Neural progenitor cell (in vitro differentiated cells): ENCODE measurements around the gene CGN. TPM values are rescaled to one million over a fixed set of nuclear protein-coding genes. Genes with fewer than 3 reads are reported as not detected.

Experiments used
- DNase-seq: peaks from one replicate; pipeline ENCODE4 v3.0.0-alpha.2; 2016; ENCODE audit warnings: low spot score
- H2AFZ ChIP-seq: fragments of 200-600 bp; sonication (generic); replicated peaks from 2 replicates; pipeline ENCODE4 v1.6.1; 2016; ENCODE audit warnings: antibody characterized with exemption
- H3F3A ChIP-seq: fragments of 200-600 bp; sonication (generic); 2 replicates; pipeline ENCODE4 v1.6.1; 2016; ENCODE audit warnings: antibody characterized with exemption, low read depth
- H3K27ac ChIP-seq: fragments of 200-600 bp; sonication (generic); 2 replicates; pipeline ENCODE4 v1.5.1; 2016; ENCODE audit warnings: mild to moderate bottlenecking
- H3K27me3 ChIP-seq: fragments of 200-600 bp; sonication (generic); 2 replicates; pipeline ENCODE4 v1.6.1; 2016; ENCODE audit warnings: mild to moderate bottlenecking, moderate library complexity
- H3K36me3 ChIP-seq: fragments of 200-600 bp; sonication (generic); 2 replicates; pipeline ENCODE4 v1.5.1; 2016
- H3K4me1 ChIP-seq: fragments of 200-600 bp; sonication (generic); 2 replicates; pipeline ENCODE4 v1.6.1; 2016; ENCODE audit warnings: mixed run types
- H3K4me2 ChIP-seq: fragments of 200-600 bp; sonication (generic); 2 replicates; pipeline ENCODE4 v1.6.1; 2016
- H3K4me3 ChIP-seq: fragments of 200-600 bp; sonication (generic); 2 replicates; pipeline ENCODE4 v1.5.1; 2016
- H3K79me2 ChIP-seq: fragments of 200-600 bp; sonication (generic); 2 replicates; pipeline ENCODE4 v1.6.1; 2016; ENCODE audit warnings: low read depth
- H3K9ac ChIP-seq: fragments of 200-600 bp; sonication (generic); 2 replicates; pipeline ENCODE4 v1.6.1; 2016
- H3K9me3 ChIP-seq: fragments of 200-600 bp; sonication (generic); 2 replicates; pipeline ENCODE4 v1.5.1; 2016; ENCODE audit warnings: low read depth
- H4K20me1 ChIP-seq: fragments of 200-600 bp; sonication (generic); 2 replicates; pipeline ENCODE4 v1.6.1; 2016; ENCODE audit warnings: low read depth
- H3K27ac Mint-ChIP-seq: 3 replicates; pipeline ENCODE4 v1.8.0; 2021; ENCODE audit warnings: mixed read lengths
- H3K27me3 Mint-ChIP-seq: 2 replicates; pipeline ENCODE4 v1.8.0; 2022; ENCODE audit warnings: low read depth, mild to moderate bottlenecking, inconsistent platforms, moderate library complexity, mixed read lengths; ENCODE audit not compliant: insufficient read depth
- H3K36me3 Mint-ChIP-seq: 3 replicates; pipeline ENCODE4 v1.8.0; 2021; ENCODE audit warnings: mixed read lengths
- H3K4me1 Mint-ChIP-seq: 3 replicates; pipeline ENCODE4 v1.8.0; 2021; ENCODE audit warnings: mixed read lengths
- H3K4me3 Mint-ChIP-seq: 3 replicates; pipeline ENCODE4 v1.8.0; 2021; ENCODE audit warnings: mild to moderate bottlenecking, moderate library complexity, mixed read lengths
- H3K9me3 Mint-ChIP-seq: 3 replicates; pipeline ENCODE4 v1.8.0; 2020; ENCODE audit warnings: mixed read lengths
- CTCF ChIP-seq: fragments of 200-600 bp; sonication (generic); IDR thresholded peaks from 2 replicates; pipeline ENCODE4 v1.5.1; 2017; ENCODE audit warnings: antibody characterized with exemption, mild to moderate bottlenecking
- EZH2 ChIP-seq: fragments of 200-600 bp; sonication (generic); IDR thresholded peaks from 2 replicates; pipeline ENCODE4 v1.6.1; 2017; ENCODE audit warnings: antibody characterized with exemption, mild to moderate bottlenecking, moderate library complexity
- EZH2phosphoT487 ChIP-seq: fragments of 200-600 bp; sonication (generic); IDR thresholded peaks from 2 replicates; pipeline ENCODE4 v1.6.1; 2017; ENCODE audit warnings: antibody characterized with exemption
- total RNA-seq: library from RNA; depleted of rRNA; stranded (reverse); fragments of >200 nt; gene quantifications from 2 replicates; pipeline ENCODE4 v1.2.3, GENCODE V29; 2015; ENCODE audit warnings: low replicate concordance

The CGN gene
- total RNA-seq, 1 donor from 2014 or later, result 5.4 TPM

- Histone ChIP-seq H3K9me3 (no peaks in the 10 kb centered on the region), H3K36me3 (no peaks in the 10 kb centered on the region), H3K27ac (no peak overlapping the region), H3K27me3 (no peaks in the 10 kb centered on the region), H4K20me1 (no peaks in the 10 kb centered on the region), H3F3A (peaks cover 8% of the 10 kb centered on the region), H3K4me2 (no peak overlapping the region), H3K79me2 (no peaks in the 10 kb centered on the region), H3K4me3 (no peak overlapping the region), H3K9ac (no peak overlapping the region), H2AFZ (no peak overlapping the region), H3K4me1 (peaks cover 9% of the 10 kb centered on the region)
- H3K36me3 Mint-ChIP-seq, result no peaks in the 10 kb centered on the region
- no peak overlapping the region for H3K4me3 Mint-ChIP-seq
- H3K27me3 Mint-ChIP-seq, result peaks cover 6% of the 10 kb centered on the region
- H3K4me1 Mint-ChIP-seq, result peaks cover 15% of the 10 kb centered on the region
- no peak for TF ChIP-seq EZH2phosphoT487
- TF ChIP-seq CTCF, result no peak
- TF ChIP-seq EZH2, result no peak
- H3K9me3 Mint-ChIP-seq, result no peaks in the 10 kb centered on the region
- no peak overlapping the region for H3K27ac Mint-ChIP-seq
- DNase-seq, result no peak
Observed at GRCh38 chr1:151499930-151500329, 11.3 kb upstream of the CGN start.

GRCh38 chr1:151501474-151501873 is 9.7 kb upstream of the CGN start:
- Histone ChIP-seq H3F3A (no peaks in the 10 kb centered on the region), H4K20me1 (no peaks in the 10 kb centered on the region), H3K9ac (no peak overlapping the region), H3K9me3 (no peaks in the 10 kb centered on the region), H3K4me1 (no peaks in the 10 kb centered on the region), H3K4me2 (no peak overlapping the region), H3K79me2 (no peaks in the 10 kb centered on the region), H3K27me3 (no peaks in the 10 kb centered on the region), H3K27ac (no peak overlapping the region), H3K36me3 (no peaks in the 10 kb centered on the region), H2AFZ (no peak overlapping the region), H3K4me3 (no peak overlapping the region)
- TF ChIP-seq EZH2 (no peak), CTCF (peak; percentile 25), EZH2phosphoT487 (no peak)
- no peak overlapping the region for H3K4me3 Mint-ChIP-seq
- no peaks in the 10 kb centered on the region for H3K36me3 Mint-ChIP-seq
- H3K27ac Mint-ChIP-seq, result no peak overlapping the region
- peaks cover 5% of the 10 kb centered on the region for H3K4me1 Mint-ChIP-seq
- H3K9me3 Mint-ChIP-seq, result no peaks in the 10 kb centered on the region
- DNase-seq, result no peak
- H3K27me3 Mint-ChIP-seq, result peaks cover 9% of the 10 kb centered on the region

- Histone ChIP-seq H4K20me1 (no peaks in the 10 kb centered on the region), H3K4me1 (no peaks in the 10 kb centered on the region), H3F3A (no peaks in the 10 kb centered on the region), H2AFZ (no peak overlapping the region), H3K4me3 (no peak overlapping the region), H3K4me2 (no peak overlapping the region), H3K27me3 (no peaks in the 10 kb centered on the region), H3K27ac (no peak overlapping the region), H3K79me2 (no peaks in the 10 kb centered on the region), H3K9me3 (no peaks in the 10 kb centered on the region), H3K9ac (no peak overlapping the region), H3K36me3 (no peaks in the 10 kb centered on the region)
- no peaks in the 10 kb centered on the region for H3K36me3 Mint-ChIP-seq
- no peak overlapping the region for H3K4me3 Mint-ChIP-seq
- no peak for DNase-seq
- peaks cover 5% of the 10 kb centered on the region for H3K4me1 Mint-ChIP-seq
- H3K9me3 Mint-ChIP-seq, result no peaks in the 10 kb centered on the region
- TF ChIP-seq EZH2phosphoT487 (no peak), CTCF (no peak), EZH2 (no peak)
- peaks cover 4% of the 10 kb centered on the region for H3K27me3 Mint-ChIP-seq
- no peak overlapping the region for H3K27ac Mint-ChIP-seq
Observed at GRCh38 chr1:151502035-151502700, 9.0 kb upstream of the CGN start.
